HG03159 (cell line): ENCODE measurements around the gene ABCF2.

Experiments used
- ATAC-seq: cut with Tn5 transposase; IDR thresholded peaks from one replicate; pipeline ENCODE4 v1.9.1; 2021; ENCODE audit warnings: mild to moderate bottlenecking, moderate library complexity; ENCODE audit not compliant: unreplicated experiment

ABCF2 gene

GRCh38 chr7:151195616-151196450 lies 31.2 kb downstream of the ABCF2 start:
- ATAC-seq = no peak

- no peak for ATAC-seq
Measured at GRCh38 chr7:151194188-151194587, 32.8 kb downstream of the ABCF2 start.

- no peak for ATAC-seq
Measured at GRCh38 chr7:151193203-151193978, 33.6 kb downstream of the ABCF2 start.

GRCh38 chr7:151192002-151192539 lies 34.9 kb downstream of the ABCF2 start:
- no peak for ATAC-seq

- ATAC-seq = no peak
Measured at GRCh38 chr7:151191544-151191943, 35.5 kb downstream of the ABCF2 start.

GRCh38 chr7:151189038-151189437 lies 38.0 kb downstream of the ABCF2 start:
- no peak for ATAC-seq

GRCh38 chr7:151188252-151188542 lies 38.8 kb downstream of the ABCF2 start:
- ATAC-seq = no peak

GRCh38 chr7:151187409-151188251 lies 39.4 kb downstream of the ABCF2 start:
- ATAC-seq = no peak

GRCh38 chr7:151186640-151187408 lies 40.2 kb downstream of the ABCF2 start, which contains the start of gene ASB10:
TSS of gene ASB10 (minus strand) at chr7:151187250. CDS start at chr7:151187130, 120 bp downstream.
- ATAC-seq = no peak

- no peak for ATAC-seq
Measured at GRCh38 chr7:151185762-151186639, 41.0 kb downstream of the ABCF2 start.

- no peak for ATAC-seq
Measured at GRCh38 chr7:151181011-151181431, 46.0 kb downstream of the ABCF2 start.

GRCh38 chr7:151179946-151180345 lies 47.1 kb downstream of the ABCF2 start:
- no peak for ATAC-seq

- ATAC-seq = no peak
Measured at GRCh38 chr7:151179287-151179860, 47.6 kb downstream of the ABCF2 start.

- no peak for ATAC-seq
Measured at GRCh38 chr7:151178831-151179230, 48.2 kb downstream of the ABCF2 start.

GRCh38 chr7:151178236-151178635 lies 48.8 kb downstream of the ABCF2 start:
- ATAC-seq = no peak

GRCh38 chr7:151177310-151177709 lies 49.7 kb downstream of the ABCF2 start:
- ATAC-seq = no peak

GRCh38 chr7:151176401-151176800 lies 50.6 kb downstream of the ABCF2 start:
- ATAC-seq = no peak

GRCh38 chr7:151175793-151176311 lies 51.2 kb downstream of the ABCF2 start:
- ATAC-seq = no peak
